ENCODE data around the gene CHD5. TPM values are rescaled to one million over a fixed set of nuclear protein-coding genes. Genes with fewer than 3 reads are reported as not detected.

Gene CHD5
- total RNA-seq, 4 donors from 2014 or later: 0.05 TPM; not detected in 3

GRCh38 chr1:6071219-6071618 lies 108.9 kb downstream of the CHD5 start:
- in situ Hi-C loops (cut with MboI; ENCODE audit: low sequenced_read_pairs in 4 of 4) (no loop called here), intact Hi-C loops (cut with DNase I; ENCODE audit: low total_unique reads) (no loop called here)
- H3K4me1 ChIP-seq: no peaks in the 10 kb centered on the region
- H3K36me3 ChIP-seq: no peaks in the 10 kb centered on the region
- DNase-seq (no peak), ATAC-seq (no peak)
- H3K27me3 ChIP-seq: peaks cover 0 to 3% (median 0%) of the 10 kb centered on the region in 3 donors
- no peaks in the 10 kb centered on the region for H3K9me3 ChIP-seq
- no peak for TF ChIP-seq POLR2A (IDR thresholded peaks at IDR 0.05)
- no peak for TF ChIP-seq CTCF (IDR thresholded peaks at IDR 0.05 in 4 of 5, conservative IDR thresholded peaks at IDR 0.05 in 1 of 5)
- H3K4me3 ChIP-seq: no peak overlapping the region
- no peak overlapping the region for H3K27ac ChIP-seq

- Histone ChIP-seq H3K9me3 (no peaks in the 10 kb centered on the region), H3K27me3 (peaks cover 0 to 7% (median under 1%) of the 10 kb centered on the region in 3 donors), H3K27ac (no peak overlapping the region), H3K4me1 (no peaks in the 10 kb centered on the region), H3K4me3 (no peak overlapping the region), H3K36me3 (no peaks in the 10 kb centered on the region)
- TF ChIP-seq POLR2A (IDR thresholded peaks at IDR 0.05) (no peak), CTCF (IDR thresholded peaks at IDR 0.05 in 4 of 5, conservative IDR thresholded peaks at IDR 0.05 in 1 of 5) (no peak)
- in situ Hi-C loops (cut with MboI; ENCODE audit: low sequenced_read_pairs in 4 of 4): no loop called here
- ATAC-seq (no peak), DNase-seq (no peak)
- intact Hi-C loops (cut with DNase I; ENCODE audit: low total_unique reads): no loop called here
These were observed 109.6 kb downstream of the CHD5 start for GRCh38 chr1:6070450-6070974.

GRCh38 chr1:6069573-6069972 lies 110.5 kb downstream of the CHD5 start:
- TF ChIP-seq POLR2A (IDR thresholded peaks at IDR 0.05) (no peak), CTCF (IDR thresholded peaks at IDR 0.05 in 4 of 5, conservative IDR thresholded peaks at IDR 0.05 in 1 of 5) (no peak)
- Histone ChIP-seq H3K27me3 (peaks cover 0 to 10% (median 3%) of the 10 kb centered on the region in 3 donors), H3K4me3 (no peak overlapping the region), H3K4me1 (no peaks in the 10 kb centered on the region), H3K27ac (no peak overlapping the region), H3K36me3 (no peaks in the 10 kb centered on the region), H3K9me3 (no peaks in the 10 kb centered on the region)
- DNase-seq: no peak
- intact Hi-C loops (cut with DNase I; ENCODE audit: low total_unique reads) (no loop called here), in situ Hi-C loops (cut with MboI; ENCODE audit: low sequenced_read_pairs in 4 of 4) (no loop called here)
- no peak for ATAC-seq

GRCh38 chr1:6068932-6069331 lies 111.2 kb downstream of the CHD5 start:
- Histone ChIP-seq H3K4me3 (no peak overlapping the region), H3K9me3 (no peaks in the 10 kb centered on the region), H3K36me3 (no peaks in the 10 kb centered on the region), H3K27me3 (peaks cover 0 to 10% (median 3%) of the 10 kb centered on the region in 3 donors), H3K27ac (no peak overlapping the region), H3K4me1 (no peaks in the 10 kb centered on the region)
- DNase-seq (no peak), ATAC-seq (no peak)
- TF ChIP-seq CTCF (IDR thresholded peaks at IDR 0.05 in 4 of 5, conservative IDR thresholded peaks at IDR 0.05 in 1 of 5) (no peak), POLR2A (IDR thresholded peaks at IDR 0.05) (no peak)
- in situ Hi-C loops (cut with MboI; ENCODE audit: low sequenced_read_pairs in 4 of 4): no loop called here
- intact Hi-C loops (cut with DNase I; ENCODE audit: low total_unique reads): no loop called here

- no peak for DNase-seq
- ATAC-seq: no peak
- intact Hi-C loops (cut with DNase I; ENCODE audit: low total_unique reads): no loop called here
- no peaks in the 10 kb centered on the region for H3K36me3 ChIP-seq
- no peak overlapping the region for H3K4me3 ChIP-seq
- H3K27ac ChIP-seq: no peak overlapping the region
- in situ Hi-C loops (cut with MboI; ENCODE audit: low sequenced_read_pairs in 4 of 4): no loop called here
- H3K9me3 ChIP-seq: no peaks in the 10 kb centered on the region
- peaks cover 0 to 10% (median 3%) of the 10 kb centered on the region in 3 donors for H3K27me3 ChIP-seq
- H3K4me1 ChIP-seq: no peaks in the 10 kb centered on the region
- no peak for TF ChIP-seq POLR2A (IDR thresholded peaks at IDR 0.05)
These were observed 112.0 kb downstream of the CHD5 start for GRCh38 chr1:6068073-6068472.

Data from gastrocnemius medialis (tissue), 4 donors.